Stimulated activated CD8-positive, alpha-beta memory T cell treated with anti-CD3 and anti-CD28 coated beads, Interleukin-7, amount 100 ng/mL, for 1 hour (primary cell): ENCODE data around the gene ERAS.
"Not testable (repeated sequence)": the region's sequence is repeated elsewhere in the genome, so short reads cannot be mapped to it uniquely, and the experiment has no call there.

ENCODE experiments used
- DNase-seq, 2 donors: peaks; one replicate each; pipeline ENCODE4 v3.0.0-alpha.2; 2020; ENCODE audit warnings: low read depth in 2 of 2

The ERAS gene

GRCh38 chrX:48831136-48831908, 5.0 kb downstream of the ERAS start:
- DNase-seq, result no peak

DNA sequence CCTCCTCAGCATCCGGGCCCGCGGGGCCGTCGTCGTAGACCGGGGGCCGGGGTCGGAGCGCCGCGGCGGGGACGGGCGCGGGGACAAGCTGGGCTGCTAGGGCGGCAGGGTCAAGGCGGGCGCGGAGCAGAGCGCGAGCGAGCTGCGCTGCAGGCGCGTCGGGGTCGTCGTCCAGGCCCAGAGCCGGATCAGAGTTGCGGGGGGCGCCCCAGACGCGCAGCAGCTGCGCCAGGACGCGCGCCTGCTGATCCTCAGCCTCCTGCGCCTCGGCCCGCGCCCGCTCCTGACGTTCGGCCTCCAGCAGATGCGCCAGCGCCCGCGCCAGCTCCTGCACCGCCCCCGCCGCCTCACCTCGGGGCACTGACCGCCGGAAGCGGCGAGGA, 5.6 kb downstream of the ERAS start:
- no peak for DNase-seq

GRCh38 chrX:48833542-48834138, 7.3 kb downstream of the ERAS start:
- DNase-seq, result no peak

DNA sequence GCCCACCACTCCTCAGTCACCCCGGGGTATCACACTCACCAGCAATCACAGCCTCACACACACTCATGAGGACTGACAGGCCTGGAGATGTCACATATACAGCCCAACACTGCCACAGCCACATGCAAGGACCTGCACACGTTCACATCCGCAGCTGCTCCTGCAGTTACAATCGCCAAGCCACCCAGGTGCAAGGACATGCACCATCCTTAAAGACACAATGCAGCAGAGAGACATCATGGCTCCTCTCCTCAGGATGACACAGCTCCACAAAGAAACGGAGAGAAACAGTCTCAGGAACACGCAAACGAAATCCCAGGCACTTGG, 8.0 kb downstream of the ERAS start:
- no peak for DNase-seq

GRCh38 chrX:48835524-48836329, 9.4 kb downstream of the ERAS start, which contains the start of gene PCSK1N:
Gene PCSK1N, minus strand, starts transcription at chrX:48835610. Its CDS starts 78 bp downstream, at chrX:48835532.
- DNase-seq, result no peak

DNA sequence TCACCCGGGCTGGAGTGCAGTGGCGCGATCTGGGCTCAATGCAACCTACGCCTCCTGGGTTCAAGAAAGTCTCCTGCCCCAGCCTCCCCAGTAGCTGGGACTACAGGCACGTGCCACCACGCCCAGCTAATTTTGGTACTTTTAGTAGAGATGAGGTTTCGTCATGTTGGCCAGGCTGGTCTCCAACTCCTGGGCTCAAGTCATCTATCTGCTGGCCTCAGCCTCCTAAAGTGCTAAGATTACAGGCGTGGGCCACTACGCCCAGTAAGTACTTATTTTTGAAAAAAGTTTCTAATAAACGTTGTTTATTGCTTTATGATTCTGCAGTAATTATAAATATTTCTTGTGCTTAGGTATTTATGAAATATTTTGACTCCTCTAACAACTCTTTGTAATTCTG, 13.4 kb downstream of the ERAS start:
- no peak for DNase-seq

- DNase-seq, result no peak
Measured at GRCh38 chrX:48848847-48849246, 22.5 kb downstream of the ERAS start.

DNA sequence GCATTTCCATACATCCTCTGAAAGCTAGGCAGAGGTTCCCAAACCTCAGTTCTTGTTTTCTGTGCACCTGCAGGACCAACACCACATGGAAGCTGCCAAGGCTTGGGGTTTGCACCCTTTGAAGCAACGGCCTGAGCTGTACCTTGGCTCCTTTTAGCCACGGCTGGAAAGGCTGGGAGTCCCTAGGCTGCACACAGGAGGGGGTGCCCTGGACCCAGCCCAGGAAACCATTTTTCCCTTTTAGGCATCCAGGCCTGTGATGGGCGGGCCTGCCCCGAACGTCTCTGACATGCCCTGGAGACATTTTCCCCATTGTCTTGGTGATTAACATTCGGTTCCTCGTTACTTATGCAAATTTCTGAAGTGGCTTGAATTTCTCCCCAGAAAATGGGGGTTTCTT, 26.5 kb downstream of the ERAS start:
- no peak for DNase-seq

DNA sequence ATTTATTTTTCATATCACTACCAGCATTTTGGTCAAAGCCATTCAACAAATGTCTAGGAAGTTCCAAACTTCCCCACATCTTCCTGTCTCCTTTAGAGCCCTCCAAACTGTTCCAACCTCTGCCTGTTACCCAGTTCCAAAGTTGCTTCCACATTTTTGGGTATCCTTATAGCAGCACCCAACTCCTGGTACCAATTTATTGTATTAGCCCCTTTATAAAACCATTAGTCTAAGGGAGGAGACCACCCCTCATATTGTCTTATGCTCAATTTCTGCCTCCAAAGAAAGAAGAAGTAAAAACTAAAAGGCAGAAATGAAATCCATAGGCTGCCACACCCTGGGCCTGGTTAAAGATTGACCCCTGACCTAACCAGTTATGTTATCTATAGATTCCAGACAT, 27.2 kb downstream of the ERAS start:
- DNase-seq, result not testable (repeated sequence)

- not testable (repeated sequence) for DNase-seq
Measured at GRCh38 chrX:48854121-48854804, 27.9 kb downstream of the ERAS start.

GRCh38 chrX:48854898-48855297, 28.6 kb downstream of the ERAS start:
- no peak for DNase-seq

GRCh38 chrX:48864210-48864609, 37.9 kb downstream of the ERAS start:
- DNase-seq, result no peak

- not testable (repeated sequence) for DNase-seq
Measured at GRCh38 chrX:48872017-48872416, 45.7 kb downstream of the ERAS start.

GRCh38 chrX:48876944-48877343, 50.6 kb downstream of the ERAS start:
- not testable (repeated sequence) for DNase-seq
